Stimulated activated CD8-positive, alpha-beta memory T cell treated with anti-CD3 and anti-CD28 coated beads, Interleukin-12 subunit alpha, Interleukin-12 subunit beta, amount 100 ng/mL, for 1 hour (primary cell): Measurements from ENCODE around the gene UBXN11.

Experiments
- DNase-seq: peaks from one replicate; pipeline ENCODE4 v3.0.0-alpha.2; 2020; ENCODE audit warnings: low read depth

The UBXN11 gene

GRCh38 chr1:26285366-26286063, 20.9 kb downstream of the UBXN11 start:
- DNase-seq = no peak

GRCh38 chr1:26284597-26285347, 21.7 kb downstream of the UBXN11 start:
- peak; percentile 96 for DNase-seq

- no peak for DNase-seq
Measured at GRCh38 chr1:26283871-26284596, 22.4 kb downstream of the UBXN11 start.

GRCh38 chr1:26283279-26283853, 23.1 kb downstream of the UBXN11 start:
- no peak for DNase-seq

GRCh38 chr1:26282401-26282918, 24.0 kb downstream of the UBXN11 start:
- no peak for DNase-seq

GRCh38 chr1:26281971-26282370, 24.5 kb downstream of the UBXN11 start:
- no peak for DNase-seq

GRCh38 chr1:26281091-26281958, 25.1 kb downstream of the UBXN11 start:
- DNase-seq = no peak

- no peak for DNase-seq
Measured at GRCh38 chr1:26280333-26281042, 25.9 kb downstream of the UBXN11 start.

GRCh38 chr1:26279456-26280332, 26.7 kb downstream of the UBXN11 start, which contains the start of gene SH3BGRL3:
Gene SH3BGRL3, plus strand, starts transcription at chr1:26280086. Its CDS starts 70 bp downstream, at chr1:26280156.
- DNase-seq = peak; percentile 72

- no peak for DNase-seq
Measured at GRCh38 chr1:26278724-26279455, 27.5 kb downstream of the UBXN11 start.

- no peak for DNase-seq
Measured at GRCh38 chr1:26278303-26278702, 28.1 kb downstream of the UBXN11 start.

GRCh38 chr1:26277719-26278118, 28.7 kb downstream of the UBXN11 start:
- no peak for DNase-seq

- DNase-seq = no peak
Measured at GRCh38 chr1:26277261-26277661, 29.2 kb downstream of the UBXN11 start.

GRCh38 chr1:26276432-26276838, 30.0 kb downstream of the UBXN11 start:
- DNase-seq = no peak

- peak; percentile 61 for DNase-seq
Measured at GRCh38 chr1:26275580-26276431, 30.6 kb downstream of the UBXN11 start.

GRCh38 chr1:26274801-26275425, 31.5 kb downstream of the UBXN11 start:
- no peak for DNase-seq

- DNase-seq = no peak
Measured at GRCh38 chr1:26269198-26269550, 37.3 kb downstream of the UBXN11 start.
